HepG2 (cell line): ENCODE measurements around the gene COASY. TPM values are rescaled to one million over a fixed set of nuclear protein-coding genes. Genes with fewer than 3 reads are reported as not detected.

Source experiments
- JUND ChIP-seq: sonication (generic); formaldehyde crosslinking; IDR thresholded peaks from 2 replicates; pipeline ENCODE4 v1.8.0; 2022; ENCODE audit warnings: mild to moderate bottlenecking, missing genetic modification reagents
- ONECUT2 ChIP-seq: sonication (generic); formaldehyde crosslinking; IDR thresholded peaks from 2 replicates; pipeline ENCODE4 v1.4.0; 2020; ENCODE audit warnings: missing genetic modification reagents
- SMARCE1 ChIP-seq: fragments of 450-650 bp; IDR thresholded peaks from 2 replicates; pipeline ENCODE4 v1.6.1; 2017; ENCODE audit warnings: borderline replicate concordance
- ZNF121 ChIP-seq: sonication (generic); formaldehyde crosslinking; IDR thresholded peaks from 2 replicates; pipeline ENCODE4 v1.5.0; 2020; ENCODE audit warnings: mild to moderate bottlenecking, missing genetic modification reagents
- ZNF274 ChIP-seq: sonication (generic); formaldehyde crosslinking; IDR thresholded peaks from 2 replicates; pipeline ENCODE4 v1.5.1; 2020; ENCODE audit warnings: mild to moderate bottlenecking, missing genetic modification reagents
- ZNF549 ChIP-seq: sonication (generic); formaldehyde crosslinking; IDR thresholded peaks from 2 replicates; pipeline ENCODE4 v1.5.0; 2020; ENCODE audit warnings: missing genetic modification reagents
- ZNF607 ChIP-seq: sonication (generic); formaldehyde crosslinking; IDR thresholded peaks from 2 replicates; pipeline ENCODE4 v1.5.1; 2020; ENCODE audit warnings: missing genetic modification reagents, mild to moderate bottlenecking, borderline replicate concordance
- ZNF776 ChIP-seq: sonication (generic); formaldehyde crosslinking; IDR thresholded peaks from 2 replicates; pipeline ENCODE4 v1.4.0; 2020; ENCODE audit warnings: mild to moderate bottlenecking, missing genetic modification reagents
- ZNF891 ChIP-seq: sonication (generic); formaldehyde crosslinking; IDR thresholded peaks from 2 replicates; pipeline ENCODE4 v1.5.0; 2020; ENCODE audit warnings: mild to moderate bottlenecking, missing genetic modification reagents
- polyA plus RNA-seq, 8 experiments: library from polyadenylated mRNA; depleted of rRNA in 3 of 8; stranded (reverse) in 7 of 8; unstranded in 1 of 8; fragments of >200 nt; fragmentation: Illumina TruSeq in 4 of 8; extraction: Trizol in 4 of 8; gene quantifications; 2 replicates each; pipeline versions ENCODE4 v1.2.1 to v1.2.3, GENCODE V29; 2011 to 2016; ENCODE audit warnings: low read depth in 4 of 8, missing spikeins in 1 of 8, mixed read lengths in 1 of 8; ENCODE audit not compliant: insufficient read depth in 1 of 8
- total RNA-seq, 5 experiments: library from RNA; depleted of rRNA; stranded (reverse); fragments of >200 nt; fragmentation: Illumina TruSeq; extraction: Trizol; gene quantifications; 2 replicates each; pipeline ENCODE4 v1.2.3, GENCODE V29; 2016; ENCODE audit warnings: low read depth in 1 of 5
- TF ChIP-seq, protein P1 (sequence below): sonication (generic); formaldehyde crosslinking; IDR thresholded peaks from one replicate; pipeline ENCODE4 v1.5.1; 2020; ENCODE audit warnings: mild to moderate bottlenecking, missing genetic modification reagents; ENCODE audit errors: not compliant biosample characterization
- TF ChIP-seq, protein P2 (sequence below): sonication (generic); formaldehyde crosslinking; IDR thresholded peaks from 2 replicates; pipeline ENCODE4 v1.4.0; 2020; ENCODE audit warnings: missing genetic modification reagents, low read depth, mild to moderate bottlenecking, borderline replicate concordance
- TF ChIP-seq, protein P3 (sequence below): sonication (generic); formaldehyde crosslinking; IDR thresholded peaks from 2 replicates; pipeline ENCODE4 v1.5.0; 2020; ENCODE audit warnings: mild to moderate bottlenecking, missing genetic modification reagents
- TF ChIP-seq, protein P4 (sequence below): sonication (generic); formaldehyde crosslinking; IDR thresholded peaks from 2 replicates; pipeline ENCODE4 v1.5.1; 2020; ENCODE audit warnings: missing genetic modification reagents, mild to moderate bottlenecking, borderline replicate concordance
- TF ChIP-seq, protein P5 (sequence below): sonication (generic); formaldehyde crosslinking; IDR thresholded peaks from 2 replicates; pipeline ENCODE4 v1.4.0; 2020; ENCODE audit warnings: low read depth, mild to moderate bottlenecking, missing genetic modification reagents

COASY gene
- total and polyA plus RNA-seq, 2 of the 13 experiments (the other 11 are each of a cell fraction or from before 2014, with no cell fraction given): 90.7 to 125 TPM

DNA sequence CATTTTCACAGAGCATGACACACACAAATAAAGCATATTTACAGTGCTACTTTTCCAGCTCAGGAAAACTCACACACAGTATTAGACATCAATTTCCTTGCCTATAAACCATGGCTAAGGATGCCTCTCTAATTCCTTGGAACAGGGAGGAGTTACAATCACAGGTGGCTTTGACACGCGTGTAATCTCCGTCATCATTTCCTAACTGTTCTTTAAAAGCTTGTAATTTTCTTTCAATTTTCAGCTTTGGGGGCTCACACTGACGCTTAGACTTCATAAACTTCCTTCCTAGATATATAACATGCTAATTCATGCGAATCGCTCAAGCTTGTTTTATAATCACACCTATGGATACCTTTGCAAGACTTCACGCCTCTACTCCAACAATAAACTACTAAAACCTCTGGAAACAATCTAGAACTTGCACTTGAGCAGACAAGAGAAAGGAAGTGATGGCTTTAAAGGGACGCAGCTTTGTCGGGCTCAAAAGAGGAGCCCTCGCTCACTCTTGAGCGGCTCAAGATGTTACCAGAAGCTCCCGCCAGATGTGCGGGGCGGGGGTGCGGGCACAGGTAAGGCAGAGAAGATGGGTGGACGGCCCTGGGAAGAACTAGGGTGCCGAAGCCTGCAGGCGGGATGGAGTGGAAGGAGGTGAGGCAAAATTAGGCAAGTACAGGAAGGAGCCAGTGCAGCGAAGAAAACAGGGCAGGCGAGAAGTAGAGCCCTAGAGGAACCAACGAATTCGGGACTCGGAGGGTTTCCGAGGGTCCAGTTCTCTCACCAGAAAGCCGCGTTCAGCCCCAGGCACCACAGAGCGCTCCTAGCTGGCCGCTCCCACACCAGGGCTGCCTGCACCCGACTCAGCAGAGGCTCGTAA, 46.6 kb downstream of the COASY start (continued):
- TF ChIP-seq, protein P1, sequence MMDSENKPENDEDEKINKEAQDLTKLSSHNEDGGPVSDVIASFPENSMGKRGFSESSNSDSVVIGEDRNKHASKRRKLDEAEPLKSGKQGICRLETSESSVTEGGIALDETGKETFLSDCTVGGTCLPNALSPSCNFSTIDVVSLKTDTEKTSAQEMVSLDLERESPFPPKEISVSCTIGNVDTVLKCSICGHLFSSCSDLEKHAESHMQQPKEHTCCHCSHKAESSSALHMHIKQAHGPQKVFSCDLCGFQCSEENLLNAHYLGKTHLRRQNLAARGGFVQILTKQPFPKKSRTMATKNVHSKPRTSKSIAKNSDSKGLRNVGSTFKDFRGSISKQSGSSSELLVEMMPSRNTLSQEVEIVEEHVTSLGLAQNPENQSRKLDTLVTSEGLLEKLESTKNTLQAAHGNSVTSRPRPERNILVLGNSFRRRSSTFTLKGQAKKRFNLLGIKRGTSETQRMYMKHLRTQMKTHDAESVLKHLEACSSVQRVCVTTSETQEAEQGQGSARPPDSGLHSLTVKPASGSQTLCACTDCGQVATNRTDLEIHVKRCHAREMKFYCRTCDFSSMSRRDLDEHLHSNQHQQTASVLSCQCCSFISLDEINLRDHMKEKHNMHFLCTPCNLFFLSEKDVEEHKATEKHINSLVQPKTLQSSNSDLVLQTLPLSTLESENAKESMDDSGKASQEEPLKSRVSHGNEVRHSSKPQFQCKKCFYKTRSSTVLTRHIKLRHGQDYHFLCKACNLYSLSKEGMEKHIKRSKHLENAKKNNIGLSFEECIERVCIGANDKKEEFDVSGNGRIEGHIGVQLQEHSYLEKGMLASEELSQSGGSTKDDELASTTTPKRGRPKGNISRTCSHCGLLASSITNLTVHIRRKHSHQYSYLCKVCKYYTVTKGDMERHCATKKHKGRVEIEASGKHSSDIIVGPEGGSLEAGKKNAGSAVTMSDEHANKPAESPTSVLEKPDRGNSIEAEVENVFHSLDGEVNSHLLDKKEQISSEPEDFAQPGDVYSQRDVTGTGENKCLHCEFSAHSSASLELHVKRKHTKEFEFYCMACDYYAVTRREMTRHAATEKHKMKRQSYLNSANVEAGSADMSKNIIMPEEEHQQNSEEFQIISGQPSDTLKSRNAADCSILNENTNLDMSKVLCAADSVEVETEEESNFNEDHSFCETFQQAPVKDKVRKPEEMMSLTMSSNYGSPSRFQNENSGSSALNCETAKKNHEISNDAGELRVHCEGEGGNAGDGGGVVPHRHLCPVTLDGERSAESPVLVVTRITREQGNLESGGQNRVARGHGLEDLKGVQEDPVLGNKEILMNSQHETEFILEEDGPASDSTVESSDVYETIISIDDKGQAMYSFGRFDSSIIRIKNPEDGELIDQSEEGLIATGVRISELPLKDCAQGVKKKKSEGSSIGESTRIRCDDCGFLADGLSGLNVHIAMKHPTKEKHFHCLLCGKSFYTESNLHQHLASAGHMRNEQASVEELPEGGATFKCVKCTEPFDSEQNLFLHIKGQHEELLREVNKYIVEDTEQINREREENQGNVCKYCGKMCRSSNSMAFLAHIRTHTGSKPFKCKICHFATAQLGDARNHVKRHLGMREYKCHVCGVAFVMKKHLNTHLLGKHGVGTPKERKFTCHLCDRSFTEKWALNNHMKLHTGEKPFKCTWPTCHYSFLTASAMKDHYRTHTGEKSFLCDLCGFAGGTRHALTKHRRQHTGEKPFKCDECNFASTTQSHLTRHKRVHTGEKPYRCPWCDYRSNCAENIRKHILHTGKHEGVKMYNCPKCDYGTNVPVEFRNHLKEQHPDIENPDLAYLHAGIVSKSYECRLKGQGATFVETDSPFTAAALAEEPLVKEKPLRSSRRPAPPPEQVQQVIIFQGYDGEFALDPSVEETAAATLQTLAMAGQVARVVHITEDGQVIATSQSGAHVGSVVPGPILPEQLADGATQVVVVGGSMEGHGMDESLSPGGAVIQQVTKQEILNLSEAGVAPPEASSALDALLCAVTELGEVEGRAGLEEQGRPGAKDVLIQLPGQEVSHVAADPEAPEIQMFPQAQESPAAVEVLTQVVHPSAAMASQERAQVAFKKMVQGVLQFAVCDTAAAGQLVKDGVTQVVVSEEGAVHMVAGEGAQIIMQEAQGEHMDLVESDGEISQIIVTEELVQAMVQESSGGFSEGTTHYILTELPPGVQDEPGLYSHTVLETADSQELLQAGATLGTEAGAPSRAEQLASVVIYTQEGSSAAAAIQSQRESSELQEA (CRISPR knock-in tag): no peak
- no peak for TF ChIP-seq JUND
- TF ChIP-seq, protein P2, sequence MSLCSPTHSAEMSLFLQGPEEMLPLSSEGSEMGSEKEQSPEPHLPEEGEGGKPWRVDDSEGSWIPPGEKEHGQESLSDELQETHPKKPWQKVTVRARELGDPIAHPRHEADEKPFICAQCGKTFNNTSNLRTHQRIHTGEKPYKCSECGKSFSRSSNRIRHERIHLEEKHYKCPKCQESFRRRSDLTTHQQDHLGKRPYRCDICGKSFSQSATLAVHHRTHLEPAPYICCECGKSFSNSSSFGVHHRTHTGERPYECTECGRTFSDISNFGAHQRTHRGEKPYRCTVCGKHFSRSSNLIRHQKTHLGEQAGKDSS (CRISPR knock-in tag): no peak
- TF ChIP-seq, protein P3, sequence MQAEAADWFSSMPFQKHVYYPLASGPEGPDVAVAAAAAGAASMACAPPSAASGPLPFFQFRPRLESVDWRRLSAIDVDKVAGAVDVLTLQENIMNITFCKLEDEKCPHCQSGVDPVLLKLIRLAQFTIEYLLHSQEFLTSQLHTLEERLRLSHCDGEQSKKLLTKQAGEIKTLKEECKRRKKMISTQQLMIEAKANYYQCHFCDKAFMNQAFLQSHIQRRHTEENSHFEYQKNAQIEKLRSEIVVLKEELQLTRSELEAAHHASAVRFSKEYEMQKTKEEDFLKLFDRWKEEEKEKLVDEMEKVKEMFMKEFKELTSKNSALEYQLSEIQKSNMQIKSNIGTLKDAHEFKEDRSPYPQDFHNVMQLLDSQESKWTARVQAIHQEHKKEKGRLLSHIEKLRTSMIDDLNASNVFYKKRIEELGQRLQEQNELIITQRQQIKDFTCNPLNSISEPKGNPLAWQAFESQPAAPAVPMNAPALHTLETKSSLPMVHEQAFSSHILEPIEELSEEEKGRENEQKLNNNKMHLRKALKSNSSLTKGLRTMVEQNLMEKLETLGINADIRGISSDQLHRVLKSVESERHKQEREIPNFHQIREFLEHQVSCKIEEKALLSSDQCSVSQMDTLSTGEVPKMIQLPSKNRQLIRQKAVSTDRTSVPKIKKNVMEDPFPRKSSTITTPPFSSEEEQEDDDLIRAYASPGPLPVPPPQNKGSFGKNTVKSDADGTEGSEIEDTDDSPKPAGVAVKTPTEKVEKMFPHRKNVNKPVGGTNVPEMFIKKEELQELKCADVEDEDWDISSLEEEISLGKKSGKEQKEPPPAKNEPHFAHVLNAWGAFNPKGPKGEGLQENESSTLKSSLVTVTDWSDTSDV (CRISPR knock-in tag): no peak
- no peak for TF ChIP-seq ZNF121 (CRISPR knock-in tag)
- 0 out of 2 replicates have a peak, but pooled peaks have one; percentile 77 for TF ChIP-seq ZNF891 (CRISPR knock-in tag)
- TF ChIP-seq, protein P4, sequence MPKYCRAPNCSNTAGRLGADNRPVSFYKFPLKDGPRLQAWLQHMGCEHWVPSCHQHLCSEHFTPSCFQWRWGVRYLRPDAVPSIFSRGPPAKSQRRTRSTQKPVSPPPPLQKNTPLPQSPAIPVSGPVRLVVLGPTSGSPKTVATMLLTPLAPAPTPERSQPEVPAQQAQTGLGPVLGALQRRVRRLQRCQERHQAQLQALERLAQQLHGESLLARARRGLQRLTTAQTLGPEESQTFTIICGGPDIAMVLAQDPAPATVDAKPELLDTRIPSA: 0 out of 2 replicates have a peak, but pooled peaks have one; percentile 15
- TF ChIP-seq ZNF776 (CRISPR knock-in tag): no peak
- no peak for TF ChIP-seq ONECUT2 (CRISPR knock-in tag)
- no peak for TF ChIP-seq ZNF549 (CRISPR knock-in tag)
- TF ChIP-seq SMARCE1: no peak
- TF ChIP-seq, protein P5, sequence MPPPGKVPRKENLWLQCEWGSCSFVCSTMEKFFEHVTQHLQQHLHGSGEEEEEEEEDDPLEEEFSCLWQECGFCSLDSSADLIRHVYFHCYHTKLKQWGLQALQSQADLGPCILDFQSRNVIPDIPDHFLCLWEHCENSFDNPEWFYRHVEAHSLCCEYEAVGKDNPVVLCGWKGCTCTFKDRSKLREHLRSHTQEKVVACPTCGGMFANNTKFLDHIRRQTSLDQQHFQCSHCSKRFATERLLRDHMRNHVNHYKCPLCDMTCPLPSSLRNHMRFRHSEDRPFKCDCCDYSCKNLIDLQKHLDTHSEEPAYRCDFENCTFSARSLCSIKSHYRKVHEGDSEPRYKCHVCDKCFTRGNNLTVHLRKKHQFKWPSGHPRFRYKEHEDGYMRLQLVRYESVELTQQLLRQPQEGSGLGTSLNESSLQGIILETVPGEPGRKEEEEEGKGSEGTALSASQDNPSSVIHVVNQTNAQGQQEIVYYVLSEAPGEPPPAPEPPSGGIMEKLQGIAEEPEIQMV (CRISPR knock-in tag): no peak
- TF ChIP-seq ZNF607 (CRISPR knock-in tag): no peak
- TF ChIP-seq ZNF274 (CRISPR knock-in tag): no peak
